Measurements from ENCODE around the gene CCBE1. TPM values are rescaled to one million over a fixed set of nuclear protein-coding genes. Genes with fewer than 3 reads are reported as not detected.
A peak's percentile ranks its signal among the peaks of the same experiment; 100 is the strongest.

Gene CCBE1
- total and polyA plus RNA-seq, 9 of the 15 experiments (the other 6 are each of a cell fraction or from before 2014, with no cell fraction given), result 0.20 TPM; not detected in 8

DNA sequence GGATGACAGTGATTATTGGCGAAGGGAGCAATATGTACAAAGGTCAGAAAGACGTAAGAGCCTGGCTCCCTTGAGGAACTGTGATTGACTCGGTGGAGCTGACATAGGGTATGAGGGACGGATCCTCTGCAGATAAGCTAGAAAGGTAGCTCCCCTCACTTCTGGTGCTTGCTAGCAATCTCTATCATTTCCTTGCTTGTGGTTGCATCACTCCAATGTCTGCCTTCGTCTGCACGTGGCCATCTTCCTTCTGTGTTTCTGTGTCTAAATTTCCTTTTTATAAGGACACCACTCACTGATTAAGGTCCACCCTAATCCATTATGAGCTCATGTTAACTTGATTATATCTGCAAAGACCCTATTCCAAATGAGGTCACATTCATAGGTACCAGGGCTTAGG lies 315.3 kb downstream of the CCBE1 start (continued):
- TF ChIP-seq, protein P1, sequence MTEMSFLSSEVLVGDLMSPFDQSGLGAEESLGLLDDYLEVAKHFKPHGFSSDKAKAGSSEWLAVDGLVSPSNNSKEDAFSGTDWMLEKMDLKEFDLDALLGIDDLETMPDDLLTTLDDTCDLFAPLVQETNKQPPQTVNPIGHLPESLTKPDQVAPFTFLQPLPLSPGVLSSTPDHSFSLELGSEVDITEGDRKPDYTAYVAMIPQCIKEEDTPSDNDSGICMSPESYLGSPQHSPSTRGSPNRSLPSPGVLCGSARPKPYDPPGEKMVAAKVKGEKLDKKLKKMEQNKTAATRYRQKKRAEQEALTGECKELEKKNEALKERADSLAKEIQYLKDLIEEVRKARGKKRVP (CRISPR knock-in tag; IDR thresholded peaks at IDR 0.05), result peak; percentile 56; the same call in 1 of the 2 replicates
- no peak for TF ChIP-seq ZNF766 (CRISPR knock-in tag; conservative IDR thresholded peaks at IDR 0.05)
- TF ChIP-seq LCOR (CRISPR knock-in tag; IDR thresholded peaks at IDR 0.05), result no peak
- peak; percentile 39; the same call in 1 of the 2 replicates for TF ChIP-seq EP400 (IDR thresholded peaks at IDR 0.05)
- TF ChIP-seq HDAC8 (tag; IDR thresholded peaks at IDR 0.05), result peak; percentile 57; the same call in 1 of the 2 replicates
- TF ChIP-seq, protein P2, sequence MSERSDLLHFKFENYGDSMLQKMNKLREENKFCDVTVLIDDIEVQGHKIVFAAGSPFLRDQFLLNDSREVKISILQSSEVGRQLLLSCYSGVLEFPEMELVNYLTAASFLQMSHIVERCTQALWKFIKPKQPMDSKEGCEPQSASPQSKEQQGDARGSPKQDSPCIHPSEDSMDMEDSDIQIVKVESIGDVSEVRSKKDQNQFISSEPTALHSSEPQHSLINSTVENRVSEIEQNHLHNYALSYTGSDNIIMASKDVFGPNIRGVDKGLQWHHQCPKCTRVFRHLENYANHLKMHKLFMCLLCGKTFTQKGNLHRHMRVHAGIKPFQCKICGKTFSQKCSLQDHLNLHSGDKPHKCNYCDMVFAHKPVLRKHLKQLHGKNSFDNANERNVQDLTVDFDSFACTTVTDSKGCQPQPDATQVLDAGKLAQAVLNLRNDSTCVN (CRISPR knock-in tag; IDR thresholded peaks at IDR 0.05), result no peak
- TF ChIP-seq, protein P3, sequence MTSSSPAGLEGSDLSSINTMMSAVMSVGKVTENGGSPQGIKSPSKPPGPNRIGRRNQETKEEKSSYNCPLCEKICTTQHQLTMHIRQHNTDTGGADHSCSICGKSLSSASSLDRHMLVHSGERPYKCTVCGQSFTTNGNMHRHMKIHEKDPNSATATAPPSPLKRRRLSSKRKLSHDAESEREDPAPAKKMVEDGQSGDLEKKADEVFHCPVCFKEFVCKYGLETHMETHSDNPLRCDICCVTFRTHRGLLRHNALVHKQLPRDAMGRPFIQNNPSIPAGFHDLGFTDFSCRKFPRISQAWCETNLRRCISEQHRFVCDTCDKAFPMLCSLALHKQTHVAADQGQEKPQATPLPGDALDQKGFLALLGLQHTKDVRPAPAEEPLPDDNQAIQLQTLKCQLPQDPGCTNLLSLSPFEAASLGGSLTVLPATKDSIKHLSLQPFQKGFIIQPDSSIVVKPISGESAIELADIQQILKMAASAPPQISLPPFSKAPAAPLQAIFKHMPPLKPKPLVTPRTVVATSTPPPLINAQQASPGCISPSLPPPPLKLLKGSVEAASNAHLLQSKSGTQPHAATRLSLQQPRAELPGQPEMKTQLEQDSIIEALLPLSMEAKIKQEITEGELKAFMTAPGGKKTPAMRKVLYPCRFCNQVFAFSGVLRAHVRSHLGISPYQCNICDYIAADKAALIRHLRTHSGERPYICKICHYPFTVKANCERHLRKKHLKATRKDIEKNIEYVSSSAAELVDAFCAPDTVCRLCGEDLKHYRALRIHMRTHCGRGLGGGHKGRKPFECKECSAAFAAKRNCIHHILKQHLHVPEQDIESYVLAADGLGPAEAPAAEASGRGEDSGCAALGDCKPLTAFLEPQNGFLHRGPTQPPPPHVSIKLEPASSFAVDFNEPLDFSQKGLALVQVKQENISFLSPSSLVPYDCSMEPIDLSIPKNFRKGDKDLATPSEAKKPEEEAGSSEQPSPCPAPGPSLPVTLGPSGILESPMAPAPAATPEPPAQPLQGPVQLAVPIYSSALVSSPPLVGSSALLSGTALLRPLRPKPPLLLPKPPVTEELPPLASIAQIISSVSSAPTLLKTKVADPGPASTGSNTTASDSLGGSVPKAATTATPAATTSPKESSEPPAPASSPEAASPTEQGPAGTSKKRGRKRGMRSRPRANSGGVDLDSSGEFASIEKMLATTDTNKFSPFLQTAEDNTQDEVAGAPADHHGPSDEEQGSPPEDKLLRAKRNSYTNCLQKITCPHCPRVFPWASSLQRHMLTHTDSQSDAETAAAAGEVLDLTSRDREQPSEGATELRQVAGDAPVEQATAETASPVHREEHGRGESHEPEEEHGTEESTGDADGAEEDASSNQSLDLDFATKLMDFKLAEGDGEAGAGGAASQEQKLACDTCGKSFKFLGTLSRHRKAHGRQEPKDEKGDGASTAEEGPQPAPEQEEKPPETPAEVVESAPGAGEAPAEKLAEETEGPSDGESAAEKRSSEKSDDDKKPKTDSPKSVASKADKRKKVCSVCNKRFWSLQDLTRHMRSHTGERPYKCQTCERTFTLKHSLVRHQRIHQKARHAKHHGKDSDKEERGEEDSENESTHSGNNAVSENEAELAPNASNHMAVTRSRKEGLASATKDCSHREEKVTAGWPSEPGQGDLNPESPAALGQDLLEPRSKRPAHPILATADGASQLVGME (CRISPR knock-in tag; IDR thresholded peaks at IDR 0.05), result no peak
- TF ChIP-seq, protein P4, sequence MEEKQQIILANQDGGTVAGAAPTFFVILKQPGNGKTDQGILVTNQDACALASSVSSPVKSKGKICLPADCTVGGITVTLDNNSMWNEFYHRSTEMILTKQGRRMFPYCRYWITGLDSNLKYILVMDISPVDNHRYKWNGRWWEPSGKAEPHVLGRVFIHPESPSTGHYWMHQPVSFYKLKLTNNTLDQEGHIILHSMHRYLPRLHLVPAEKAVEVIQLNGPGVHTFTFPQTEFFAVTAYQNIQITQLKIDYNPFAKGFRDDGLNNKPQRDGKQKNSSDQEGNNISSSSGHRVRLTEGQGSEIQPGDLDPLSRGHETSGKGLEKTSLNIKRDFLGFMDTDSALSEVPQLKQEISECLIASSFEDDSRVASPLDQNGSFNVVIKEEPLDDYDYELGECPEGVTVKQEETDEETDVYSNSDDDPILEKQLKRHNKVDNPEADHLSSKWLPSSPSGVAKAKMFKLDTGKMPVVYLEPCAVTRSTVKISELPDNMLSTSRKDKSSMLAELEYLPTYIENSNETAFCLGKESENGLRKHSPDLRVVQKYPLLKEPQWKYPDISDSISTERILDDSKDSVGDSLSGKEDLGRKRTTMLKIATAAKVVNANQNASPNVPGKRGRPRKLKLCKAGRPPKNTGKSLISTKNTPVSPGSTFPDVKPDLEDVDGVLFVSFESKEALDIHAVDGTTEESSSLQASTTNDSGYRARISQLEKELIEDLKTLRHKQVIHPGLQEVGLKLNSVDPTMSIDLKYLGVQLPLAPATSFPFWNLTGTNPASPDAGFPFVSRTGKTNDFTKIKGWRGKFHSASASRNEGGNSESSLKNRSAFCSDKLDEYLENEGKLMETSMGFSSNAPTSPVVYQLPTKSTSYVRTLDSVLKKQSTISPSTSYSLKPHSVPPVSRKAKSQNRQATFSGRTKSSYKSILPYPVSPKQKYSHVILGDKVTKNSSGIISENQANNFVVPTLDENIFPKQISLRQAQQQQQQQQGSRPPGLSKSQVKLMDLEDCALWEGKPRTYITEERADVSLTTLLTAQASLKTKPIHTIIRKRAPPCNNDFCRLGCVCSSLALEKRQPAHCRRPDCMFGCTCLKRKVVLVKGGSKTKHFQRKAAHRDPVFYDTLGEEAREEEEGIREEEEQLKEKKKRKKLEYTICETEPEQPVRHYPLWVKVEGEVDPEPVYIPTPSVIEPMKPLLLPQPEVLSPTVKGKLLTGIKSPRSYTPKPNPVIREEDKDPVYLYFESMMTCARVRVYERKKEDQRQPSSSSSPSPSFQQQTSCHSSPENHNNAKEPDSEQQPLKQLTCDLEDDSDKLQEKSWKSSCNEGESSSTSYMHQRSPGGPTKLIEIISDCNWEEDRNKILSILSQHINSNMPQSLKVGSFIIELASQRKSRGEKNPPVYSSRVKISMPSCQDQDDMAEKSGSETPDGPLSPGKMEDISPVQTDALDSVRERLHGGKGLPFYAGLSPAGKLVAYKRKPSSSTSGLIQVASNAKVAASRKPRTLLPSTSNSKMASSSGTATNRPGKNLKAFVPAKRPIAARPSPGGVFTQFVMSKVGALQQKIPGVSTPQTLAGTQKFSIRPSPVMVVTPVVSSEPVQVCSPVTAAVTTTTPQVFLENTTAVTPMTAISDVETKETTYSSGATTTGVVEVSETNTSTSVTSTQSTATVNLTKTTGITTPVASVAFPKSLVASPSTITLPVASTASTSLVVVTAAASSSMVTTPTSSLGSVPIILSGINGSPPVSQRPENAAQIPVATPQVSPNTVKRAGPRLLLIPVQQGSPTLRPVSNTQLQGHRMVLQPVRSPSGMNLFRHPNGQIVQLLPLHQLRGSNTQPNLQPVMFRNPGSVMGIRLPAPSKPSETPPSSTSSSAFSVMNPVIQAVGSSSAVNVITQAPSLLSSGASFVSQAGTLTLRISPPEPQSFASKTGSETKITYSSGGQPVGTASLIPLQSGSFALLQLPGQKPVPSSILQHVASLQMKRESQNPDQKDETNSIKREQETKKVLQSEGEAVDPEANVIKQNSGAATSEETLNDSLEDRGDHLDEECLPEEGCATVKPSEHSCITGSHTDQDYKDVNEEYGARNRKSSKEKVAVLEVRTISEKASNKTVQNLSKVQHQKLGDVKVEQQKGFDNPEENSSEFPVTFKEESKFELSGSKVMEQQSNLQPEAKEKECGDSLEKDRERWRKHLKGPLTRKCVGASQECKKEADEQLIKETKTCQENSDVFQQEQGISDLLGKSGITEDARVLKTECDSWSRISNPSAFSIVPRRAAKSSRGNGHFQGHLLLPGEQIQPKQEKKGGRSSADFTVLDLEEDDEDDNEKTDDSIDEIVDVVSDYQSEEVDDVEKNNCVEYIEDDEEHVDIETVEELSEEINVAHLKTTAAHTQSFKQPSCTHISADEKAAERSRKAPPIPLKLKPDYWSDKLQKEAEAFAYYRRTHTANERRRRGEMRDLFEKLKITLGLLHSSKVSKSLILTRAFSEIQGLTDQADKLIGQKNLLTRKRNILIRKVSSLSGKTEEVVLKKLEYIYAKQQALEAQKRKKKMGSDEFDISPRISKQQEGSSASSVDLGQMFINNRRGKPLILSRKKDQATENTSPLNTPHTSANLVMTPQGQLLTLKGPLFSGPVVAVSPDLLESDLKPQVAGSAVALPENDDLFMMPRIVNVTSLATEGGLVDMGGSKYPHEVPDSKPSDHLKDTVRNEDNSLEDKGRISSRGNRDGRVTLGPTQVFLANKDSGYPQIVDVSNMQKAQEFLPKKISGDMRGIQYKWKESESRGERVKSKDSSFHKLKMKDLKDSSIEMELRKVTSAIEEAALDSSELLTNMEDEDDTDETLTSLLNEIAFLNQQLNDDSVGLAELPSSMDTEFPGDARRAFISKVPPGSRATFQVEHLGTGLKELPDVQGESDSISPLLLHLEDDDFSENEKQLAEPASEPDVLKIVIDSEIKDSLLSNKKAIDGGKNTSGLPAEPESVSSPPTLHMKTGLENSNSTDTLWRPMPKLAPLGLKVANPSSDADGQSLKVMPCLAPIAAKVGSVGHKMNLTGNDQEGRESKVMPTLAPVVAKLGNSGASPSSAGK (IDR thresholded peaks at IDR 0.05), result peak; percentile 74
